GM10248 (cell line): ENCODE data around the gene SBDS.

Source experiments
- CTCF ChIA-PET: fragments of 300-600 bp; sonication (Branson Sonifier 250); formaldehyde crosslinking; extraction: SDS; loops from one replicate; lab custom pipeline; 2021; ENCODE audit warnings: antibody characterized with exemption; lab: Yijun Ruan, JAX
- POLR2A ChIA-PET: fragments of 350-650 bp; sonication (Branson Sonifier 250); formaldehyde crosslinking; extraction: SDS; loops from one replicate; lab custom pipeline; 2020; ENCODE audit warnings: antibody characterized with exemption; lab: Yijun Ruan, JAX
- DNase-seq: peaks from one replicate; pipeline ENCODE4 v3.0.0; 2012; ENCODE audit errors: extremely low spot score
- TF ChIP-seq, protein P1 (sequence below): IDR thresholded peaks from 2 replicates; pipeline ENCODE4 v1.5.1; 2012; ENCODE audit warnings: mild to moderate bottlenecking, low read depth; ENCODE audit errors: extremely low read depth, missing control alignments, control extremely low read depth

The SBDS gene

DNA sequence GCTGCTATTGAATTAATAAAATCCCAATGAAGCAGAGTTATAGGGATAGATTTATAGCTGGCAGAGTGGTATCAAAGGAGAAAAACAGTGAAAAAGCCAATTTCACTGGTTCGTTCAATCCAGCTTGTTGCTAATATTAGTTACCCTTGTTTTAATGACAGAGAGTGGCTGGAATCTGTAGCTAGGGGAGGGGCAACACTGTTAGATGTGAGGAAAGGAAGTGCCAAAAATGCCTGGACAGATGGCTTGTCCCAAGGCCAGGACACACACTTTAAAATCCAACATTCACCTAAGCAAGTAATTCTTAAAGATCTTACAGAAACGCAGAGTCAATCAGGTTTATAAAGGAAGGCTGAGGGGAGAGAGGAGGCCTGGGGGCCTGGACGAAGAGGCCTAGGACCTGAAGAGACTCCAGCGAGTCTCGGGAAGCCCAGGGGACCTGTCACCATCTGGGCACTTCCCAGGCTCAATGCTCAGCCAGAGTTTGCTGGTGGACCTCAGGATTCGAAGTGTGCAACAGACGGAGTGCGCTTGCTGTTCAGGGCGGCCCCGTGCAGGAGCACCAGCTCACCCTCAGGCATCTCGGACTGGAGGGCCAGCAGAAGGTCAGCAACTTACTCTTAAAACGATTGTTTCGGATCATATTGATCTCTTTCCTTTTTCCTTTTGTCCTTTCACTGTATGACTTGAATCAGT lies 37.6 kb downstream of the SBDS start:
- ChIA-PET CTCF (no interaction called here), POLR2A (no interaction called here)
- DNase-seq = no peak
- TF ChIP-seq, protein P1, sequence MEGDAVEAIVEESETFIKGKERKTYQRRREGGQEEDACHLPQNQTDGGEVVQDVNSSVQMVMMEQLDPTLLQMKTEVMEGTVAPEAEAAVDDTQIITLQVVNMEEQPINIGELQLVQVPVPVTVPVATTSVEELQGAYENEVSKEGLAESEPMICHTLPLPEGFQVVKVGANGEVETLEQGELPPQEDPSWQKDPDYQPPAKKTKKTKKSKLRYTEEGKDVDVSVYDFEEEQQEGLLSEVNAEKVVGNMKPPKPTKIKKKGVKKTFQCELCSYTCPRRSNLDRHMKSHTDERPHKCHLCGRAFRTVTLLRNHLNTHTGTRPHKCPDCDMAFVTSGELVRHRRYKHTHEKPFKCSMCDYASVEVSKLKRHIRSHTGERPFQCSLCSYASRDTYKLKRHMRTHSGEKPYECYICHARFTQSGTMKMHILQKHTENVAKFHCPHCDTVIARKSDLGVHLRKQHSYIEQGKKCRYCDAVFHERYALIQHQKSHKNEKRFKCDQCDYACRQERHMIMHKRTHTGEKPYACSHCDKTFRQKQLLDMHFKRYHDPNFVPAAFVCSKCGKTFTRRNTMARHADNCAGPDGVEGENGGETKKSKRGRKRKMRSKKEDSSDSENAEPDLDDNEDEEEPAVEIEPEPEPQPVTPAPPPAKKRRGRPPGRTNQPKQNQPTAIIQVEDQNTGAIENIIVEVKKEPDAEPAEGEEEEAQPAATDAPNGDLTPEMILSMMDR = no peak

DNA sequence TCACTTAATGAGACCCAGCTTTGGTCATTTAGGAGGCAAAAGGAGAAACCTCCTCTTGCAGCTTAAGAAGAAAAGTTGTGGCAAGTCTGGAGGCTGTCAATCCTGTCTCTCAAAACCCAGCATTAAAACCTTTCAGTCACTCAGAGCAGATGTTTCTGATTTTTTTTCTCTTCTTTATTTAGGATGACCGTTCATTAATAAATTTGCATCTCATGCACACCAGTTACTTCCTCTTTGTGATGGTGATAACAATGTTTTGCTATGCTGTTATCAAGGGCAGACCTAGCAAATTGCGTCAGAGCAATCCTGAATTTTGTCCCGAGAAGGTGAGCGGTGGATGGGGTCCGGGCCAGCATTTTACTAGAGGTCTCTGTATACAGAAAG lies 42.4 kb downstream of the SBDS start:
- POLR2A ChIA-PET = no interaction called here
- DNase-seq = no peak
- CTCF ChIA-PET = no interaction called here
- TF ChIP-seq, protein P1 = no peak

- no peak for DNase-seq
- TF ChIP-seq, protein P1 = no peak
- ChIA-PET POLR2A (no interaction called here), CTCF (interaction anchor here (1.4 kb wide), 1 partner anchor 8 kb away, joined by 4 read pairs; no protein-coding TSS in a partner anchor)
These were observed 42.9 kb downstream of the SBDS start for GRCh38 chr7:66952343-66953043.

DNA sequence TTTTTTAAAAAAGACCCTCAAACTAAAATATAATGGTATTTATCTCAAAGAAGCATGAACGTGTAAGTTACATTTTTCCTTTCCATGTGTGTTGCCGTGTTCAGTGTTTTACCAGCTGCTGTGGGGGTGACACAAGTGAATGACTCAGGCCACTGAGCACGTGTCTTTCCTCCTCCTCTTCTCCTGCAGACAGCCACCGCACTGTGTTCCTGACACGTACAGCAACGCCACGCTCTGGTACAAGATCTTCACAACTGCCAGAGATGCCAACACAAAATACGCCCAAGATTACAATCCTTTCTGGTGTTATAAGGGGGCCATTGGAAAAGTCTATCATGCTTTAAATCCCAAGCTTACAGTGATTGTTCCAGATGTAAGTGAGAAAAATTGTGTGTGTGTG lies 44.6 kb downstream of the SBDS start:
- ChIA-PET CTCF (interaction anchor here (0.6 kb wide), 1 partner anchor 147 kb away, joined by 3 read pairs; no protein-coding TSS in a partner anchor), POLR2A (interaction anchor here (0.7 kb wide), 1 partner anchor 361 kb away, joined by 3 read pairs; no protein-coding TSS in a partner anchor)

GRCh38 chr7:66950311-66950710 lies 45.1 kb downstream of the SBDS start:
- no peak for DNase-seq
- ChIA-PET POLR2A (no interaction called here), CTCF (interaction anchor here (0.6 kb wide), 1 partner anchor 147 kb away, joined by 3 read pairs; no protein-coding TSS in a partner anchor)
- TF ChIP-seq, protein P1 = no peak

More for the DNA sequence above, 44.6 kb downstream of the SBDS start:
- DNase-seq = no peak
- TF ChIP-seq, protein P1 = no peak

DNA sequence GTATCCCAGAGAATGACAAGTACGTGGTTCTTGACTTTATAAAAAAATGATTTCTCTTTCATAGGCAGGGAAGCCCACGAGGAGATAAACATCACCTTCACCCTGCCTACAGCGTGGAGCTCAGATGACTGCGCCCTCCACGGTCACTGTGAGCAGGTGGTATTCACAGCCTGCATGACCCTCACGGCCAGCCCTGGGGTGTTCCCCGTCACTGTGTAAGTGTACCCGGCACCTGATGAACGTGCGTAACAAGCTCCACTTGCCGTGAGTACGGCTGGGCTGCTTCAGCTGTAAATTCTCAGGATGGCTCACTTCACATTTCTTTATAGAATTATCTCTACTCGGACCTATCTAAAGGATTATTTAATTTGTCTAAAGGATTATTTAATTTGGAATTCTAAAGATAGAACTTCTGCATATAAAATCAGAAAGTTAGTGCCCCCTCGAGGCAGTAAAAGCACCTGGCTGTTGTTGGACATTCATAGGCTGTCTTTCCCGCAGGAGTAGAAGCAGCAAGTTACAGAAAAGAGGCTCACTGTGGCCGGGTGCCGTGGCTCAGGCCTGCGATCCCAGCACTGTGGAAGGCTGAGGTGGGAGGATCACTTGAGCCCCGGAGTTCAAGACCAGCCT lies 46.8 kb downstream of the SBDS start:
- CTCF ChIA-PET = no interaction called here
- no peak for DNase-seq
- POLR2A ChIA-PET = no interaction called here
- TF ChIP-seq, protein P1 = no peak
